Measurements from ENCODE around the gene MRM2.

The MRM2 gene

GRCh38 chr7:2245883-2246675 lies 4.1 kb upstream of the MRM2 start:
- FAIRE-seq, result no peak

- FAIRE-seq, result no peak
These were observed 2.5 kb upstream of the MRM2 start for GRCh38 chr7:2244404-2244995.

- no peak for FAIRE-seq
These were observed 1.5 kb upstream of the MRM2 start for GRCh38 chr7:2243458-2243857.

- no peak for FAIRE-seq
These were observed 780 bp upstream of the MRM2 start for GRCh38 chr7:2242541-2243429.

GRCh38 chr7:2239242-2239641 lies 2.8 kb downstream of the MRM2 start:
- FAIRE-seq, result no peak

- FAIRE-seq, result no peak
These were observed 4.8 kb downstream of the MRM2 start for GRCh38 chr7:2237109-2237602.

- FAIRE-seq, result no peak
These were observed 8.1 kb downstream of the MRM2 start for GRCh38 chr7:2233926-2234325.

GRCh38 chr7:2232766-2233520 lies 9.1 kb downstream of the MRM2 start, which contains the start of gene MAD1L1:
TSS of gene MAD1L1 (minus strand) at chr7:2232945. CDS start at chr7:2230133, 2,812 bp downstream.
- no peak for FAIRE-seq

- no peak for FAIRE-seq
These were observed 9.8 kb downstream of the MRM2 start for GRCh38 chr7:2231992-2232765.

GRCh38 chr7:2230882-2231281 lies 11.1 kb downstream of the MRM2 start:
- FAIRE-seq, result no peak

- FAIRE-seq, result no peak
These were observed 11.8 kb downstream of the MRM2 start for GRCh38 chr7:2230226-2230625.

- no peak for FAIRE-seq
These were observed 12.5 kb downstream of the MRM2 start for GRCh38 chr7:2229467-2229866.

- no peak for FAIRE-seq
These were observed 13.1 kb downstream of the MRM2 start for GRCh38 chr7:2228921-2229320.

- FAIRE-seq, result no peak
These were observed 14.3 kb downstream of the MRM2 start for GRCh38 chr7:2227699-2228098.

GRCh38 chr7:2225830-2226229 lies 16.2 kb downstream of the MRM2 start:
- FAIRE-seq, result no peak

GRCh38 chr7:2225336-2225735 lies 16.7 kb downstream of the MRM2 start:
- no peak for FAIRE-seq

- FAIRE-seq, result no peak
These were observed 17.1 kb downstream of the MRM2 start for GRCh38 chr7:2224934-2225333.

GRCh38 chr7:2224491-2224928 lies 17.5 kb downstream of the MRM2 start:
- FAIRE-seq, result no peak

GRCh38 chr7:2223321-2223720 lies 18.7 kb downstream of the MRM2 start:
- no peak for FAIRE-seq

- no peak for FAIRE-seq
These were observed 19.5 kb downstream of the MRM2 start for GRCh38 chr7:2222516-2222915.

- FAIRE-seq, result no peak
These were observed 21.1 kb downstream of the MRM2 start for GRCh38 chr7:2220954-2221353.

GRCh38 chr7:2220506-2220905 lies 21.5 kb downstream of the MRM2 start:
- no peak for FAIRE-seq
